NCI-H2171 treated with DMSO at 0.1 percent for 48 hours (cell line): ENCODE data around the gene PRR12.

ENCODE experiments used
- DNase-seq: peaks from one replicate; lab custom pipeline; 2025; lab: John Stamatoyannopoulos, UW

The PRR12 gene

GRCh38 chr19:49592486-49593232 is 1.7 kb downstream of the PRR12 start:
- peak; percentile 56 for DNase-seq

- peak; percentile 91 for DNase-seq
These were observed 2.5 kb downstream of the PRR12 start for GRCh38 chr19:49593233-49594113.

GRCh38 chr19:49594157-49594992 is 3.4 kb downstream of the PRR12 start:
- DNase-seq: no peak

GRCh38 chr19:49594993-49595818 is 4.2 kb downstream of the PRR12 start:
- DNase-seq: no peak

- no peak for DNase-seq
These were observed 4.9 kb downstream of the PRR12 start for GRCh38 chr19:49595819-49596404.

- no peak for DNase-seq
These were observed 5.4 kb downstream of the PRR12 start for GRCh38 chr19:49596407-49596806.

- DNase-seq: no peak
These were observed 6.1 kb downstream of the PRR12 start for GRCh38 chr19:49596954-49597702.

GRCh38 chr19:49597703-49597974 is 6.7 kb downstream of the PRR12 start:
- no peak for DNase-seq

GRCh38 chr19:49599378-49600295 is 8.7 kb downstream of the PRR12 start:
- DNase-seq: no peak

GRCh38 chr19:49601482-49602038 is 10.6 kb downstream of the PRR12 start:
- DNase-seq: no peak

- DNase-seq: no peak
These were observed 11.8 kb downstream of the PRR12 start for GRCh38 chr19:49602806-49603205.

GRCh38 chr19:49605605-49606004 is 14.6 kb downstream of the PRR12 start:
- no peak for DNase-seq

- no peak for DNase-seq
These were observed 18.6 kb downstream of the PRR12 start for GRCh38 chr19:49609499-49610092.

- no peak for DNase-seq
These were observed 22.4 kb downstream of the PRR12 start for GRCh38 chr19:49613374-49613773.

- no peak for DNase-seq
These were observed 23.3 kb downstream of the PRR12 start for GRCh38 chr19:49614096-49614833.

- DNase-seq: no peak
These were observed 24.9 kb downstream of the PRR12 start for GRCh38 chr19:49615861-49616260.

GRCh38 chr19:49616532-49616931 is 25.6 kb downstream of the PRR12 start:
- DNase-seq: no peak

- no peak for DNase-seq
These were observed 26.0 kb downstream of the PRR12 start for GRCh38 chr19:49616945-49617344.
